Fibroblast of the aortic adventitia (primary cell): ENCODE results near the gene UPP1. TPM values are rescaled to one million over a fixed set of nuclear protein-coding genes. Genes with fewer than 3 reads are reported as not detected.
"Not testable (repeated sequence)": the region's sequence is repeated elsewhere in the genome, so short reads cannot be mapped to it uniquely, and the experiment has no call there.

Source experiments
- DNase-seq: peaks from one replicate; pipeline ENCODE4 v3.0.0-alpha.2; 2010; ENCODE audit warnings: low read depth
- H3K4me3 ChIP-seq: 2 replicates; pipeline ENCODE4 v1.5.1; 2011; ENCODE audit warnings: low read depth, mild to moderate bottlenecking, control low read depth, low read length, moderate library complexity
- total RNA-seq: library from RNA; depleted of rRNA; stranded (reverse); fragments of >200 nt; gene quantifications from 2 replicates; pipeline ENCODE4 v1.2.3, GENCODE V29; 2012; ENCODE audit warnings: low replicate concordance
- TF ChIP-seq, protein P1 (sequence below): IDR thresholded peaks from 2 replicates; pipeline ENCODE4 v1.5.1; 2011; ENCODE audit warnings: mild to moderate bottlenecking, low read length, control low read depth, inconsistent platforms; ENCODE audit not compliant: insufficient read depth

Gene UPP1
- total RNA-seq, 1 donor: 12.4 TPM

DNA sequence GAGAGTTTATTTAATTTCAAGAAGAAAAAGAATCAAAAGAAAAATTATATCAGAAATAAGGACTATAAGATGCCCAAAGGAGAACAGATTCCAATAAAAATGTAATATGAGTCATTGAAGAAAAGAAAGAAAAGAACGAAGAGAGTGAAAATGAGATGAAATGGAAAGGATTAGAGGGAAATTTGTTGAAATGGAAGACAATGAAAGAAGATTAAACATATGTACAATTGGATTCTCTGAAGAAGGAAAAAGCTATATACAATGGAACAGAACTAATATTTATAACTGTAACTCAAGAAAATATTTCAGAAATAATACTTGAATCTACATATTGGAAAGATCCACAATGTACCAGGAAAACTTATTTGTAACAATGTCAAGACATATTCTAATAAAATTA is 25.1 kb upstream of the UPP1 start:
- no peak for DNase-seq
- TF ChIP-seq, protein P1, sequence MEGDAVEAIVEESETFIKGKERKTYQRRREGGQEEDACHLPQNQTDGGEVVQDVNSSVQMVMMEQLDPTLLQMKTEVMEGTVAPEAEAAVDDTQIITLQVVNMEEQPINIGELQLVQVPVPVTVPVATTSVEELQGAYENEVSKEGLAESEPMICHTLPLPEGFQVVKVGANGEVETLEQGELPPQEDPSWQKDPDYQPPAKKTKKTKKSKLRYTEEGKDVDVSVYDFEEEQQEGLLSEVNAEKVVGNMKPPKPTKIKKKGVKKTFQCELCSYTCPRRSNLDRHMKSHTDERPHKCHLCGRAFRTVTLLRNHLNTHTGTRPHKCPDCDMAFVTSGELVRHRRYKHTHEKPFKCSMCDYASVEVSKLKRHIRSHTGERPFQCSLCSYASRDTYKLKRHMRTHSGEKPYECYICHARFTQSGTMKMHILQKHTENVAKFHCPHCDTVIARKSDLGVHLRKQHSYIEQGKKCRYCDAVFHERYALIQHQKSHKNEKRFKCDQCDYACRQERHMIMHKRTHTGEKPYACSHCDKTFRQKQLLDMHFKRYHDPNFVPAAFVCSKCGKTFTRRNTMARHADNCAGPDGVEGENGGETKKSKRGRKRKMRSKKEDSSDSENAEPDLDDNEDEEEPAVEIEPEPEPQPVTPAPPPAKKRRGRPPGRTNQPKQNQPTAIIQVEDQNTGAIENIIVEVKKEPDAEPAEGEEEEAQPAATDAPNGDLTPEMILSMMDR: no peak
- no peak overlapping the region for H3K4me3 ChIP-seq

DNA sequence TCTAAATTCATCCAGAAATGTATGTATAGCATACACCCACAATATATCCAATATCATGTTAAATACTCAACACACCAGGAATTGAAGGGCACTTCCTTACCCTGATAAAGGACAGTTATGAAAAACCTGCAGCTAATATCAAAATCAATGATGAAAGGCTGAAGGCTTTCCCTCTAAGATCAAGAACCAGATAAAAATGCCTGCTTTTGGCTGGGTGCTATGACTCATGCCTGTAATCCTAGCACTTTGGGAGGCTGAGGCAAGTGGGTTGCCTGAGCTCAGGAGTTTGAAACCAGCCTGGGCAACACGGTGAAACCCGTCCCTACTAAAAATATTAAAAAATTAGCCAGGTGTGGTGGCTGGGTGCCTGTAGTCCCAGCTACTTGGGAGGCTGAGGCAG is 21.6 kb upstream of the UPP1 start:
- DNase-seq: no peak
- H3K4me3 ChIP-seq: no peak overlapping the region

DNA sequence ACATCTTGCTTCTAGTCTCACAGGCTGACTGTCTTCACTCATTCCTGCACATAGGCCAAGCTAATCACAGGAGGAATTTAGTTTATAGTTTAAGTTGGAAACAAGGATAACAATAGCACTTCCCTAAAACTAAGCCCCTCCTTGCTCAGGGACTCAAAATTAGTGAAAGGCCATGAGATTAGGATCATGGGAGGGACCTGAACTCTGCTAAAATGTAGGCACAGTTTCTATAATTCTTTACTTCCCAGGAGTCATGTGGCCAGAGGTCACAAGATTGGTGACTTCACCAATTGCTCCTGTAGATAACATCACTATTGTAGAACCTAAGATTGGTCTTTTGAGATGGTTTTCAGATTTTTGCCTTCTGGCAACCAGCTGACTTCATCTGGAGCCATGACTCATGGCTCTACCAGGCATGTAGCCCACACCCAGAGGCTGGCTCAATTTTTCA is 14.8 kb upstream of the UPP1 start:
- TF ChIP-seq, protein P1: no peak
- DNase-seq: peak; percentile 65

More for the DNA sequence above, 21.6 kb upstream of the UPP1 start:
- TF ChIP-seq, protein P1: no peak

DNA sequence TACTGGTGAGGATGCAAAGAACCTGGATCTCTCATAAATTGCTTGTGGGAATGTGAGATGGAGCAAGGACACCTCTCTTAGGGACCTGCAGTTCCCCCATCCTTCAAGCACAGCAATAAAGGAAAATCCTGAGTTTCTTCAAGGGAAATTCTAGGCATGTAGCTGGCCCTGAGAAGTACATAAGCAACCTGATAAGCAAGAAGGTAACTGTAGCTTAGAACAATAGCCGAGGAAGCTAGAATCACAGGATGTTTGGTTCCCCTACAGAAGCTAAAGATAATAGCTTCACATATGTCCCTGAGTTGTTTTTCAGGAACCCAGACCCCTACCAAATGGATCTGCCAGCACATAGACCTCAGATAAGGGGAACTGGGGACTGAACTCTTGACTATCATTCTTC is 11.6 kb upstream of the UPP1 start:
- DNase-seq: no peak
- TF ChIP-seq, protein P1: no peak
- no peak overlapping the region for H3K4me3 ChIP-seq

More for the DNA sequence above, 14.8 kb upstream of the UPP1 start:
- no peak overlapping the region for H3K4me3 ChIP-seq

DNA sequence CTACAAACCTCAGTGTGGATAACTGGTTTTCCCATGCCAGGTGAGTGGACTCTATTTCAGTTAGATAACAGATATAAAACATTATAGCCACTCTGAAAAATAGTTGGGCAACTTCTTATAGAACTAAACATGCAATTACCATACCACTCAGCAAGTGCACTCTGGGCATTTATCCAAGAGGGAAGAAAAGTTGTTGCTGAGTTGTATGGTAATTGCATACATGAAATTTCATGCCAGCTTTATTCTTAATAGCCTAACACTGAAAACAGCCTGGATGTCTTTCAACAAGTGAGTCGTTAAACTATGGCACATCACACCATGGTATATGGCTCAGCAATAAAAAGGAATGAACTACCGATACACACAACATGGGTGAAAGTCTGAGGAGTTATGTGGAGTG is 10.6 kb upstream of the UPP1 start:
- TF ChIP-seq, protein P1: no peak
- no peak for DNase-seq
- no peak overlapping the region for H3K4me3 ChIP-seq

DNA sequence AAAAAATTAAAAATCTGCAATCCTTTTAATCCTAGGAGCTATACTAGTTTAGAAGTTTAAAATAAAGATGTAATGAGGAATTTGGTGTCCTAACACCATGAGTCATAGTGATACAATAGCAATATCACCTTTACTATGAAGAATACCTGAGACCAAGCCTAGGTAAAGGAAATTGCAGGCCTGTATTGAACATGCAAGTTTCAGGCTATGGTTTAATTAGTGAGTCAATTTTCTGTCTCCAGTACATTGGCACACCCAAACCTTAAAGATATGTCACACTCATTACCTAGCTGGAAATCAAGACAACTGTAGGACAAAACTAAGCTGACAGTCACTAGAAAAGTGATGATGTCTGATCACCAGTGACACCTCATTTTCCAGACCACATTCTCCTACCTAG is 6.7 kb upstream of the UPP1 start:
- H3K4me3 ChIP-seq, DNase-seq: not testable (repeated sequence)

DNA sequence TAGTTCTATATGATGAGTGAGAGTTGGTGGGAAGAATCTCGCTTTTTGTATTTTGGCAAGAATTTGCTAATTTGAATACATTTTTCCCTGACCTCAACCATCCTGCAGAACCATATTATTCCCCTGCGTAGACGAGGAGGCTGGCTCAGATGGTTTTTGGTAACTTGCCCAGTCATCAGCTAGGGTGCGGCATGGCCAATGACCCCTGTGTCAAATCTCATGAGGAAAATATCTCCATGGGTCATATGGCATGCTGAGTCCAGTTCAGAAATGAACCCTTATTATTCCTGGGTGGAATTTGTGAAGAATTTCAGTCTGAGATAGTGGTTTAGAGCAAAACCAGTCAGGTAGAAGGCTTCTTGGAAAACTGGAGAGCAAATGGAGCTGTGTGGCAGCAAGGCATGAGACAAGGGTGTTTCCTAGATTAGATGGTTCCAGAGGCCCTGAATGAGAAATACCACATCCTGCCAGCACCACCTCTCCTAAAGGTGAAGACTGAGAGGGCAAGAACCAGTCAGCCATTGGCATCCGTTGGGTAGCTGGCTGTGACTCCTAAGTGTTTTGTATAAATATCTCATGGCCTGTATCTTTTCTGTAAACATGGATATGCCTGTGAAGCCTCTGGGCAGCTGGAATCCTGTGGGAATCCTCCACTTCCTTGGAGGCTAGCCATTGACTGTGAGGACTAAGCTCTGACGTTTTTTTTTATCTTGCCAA is 5.8 kb upstream of the UPP1 start:
- H3K4me3 ChIP-seq: no peak overlapping the region
- DNase-seq: peak; percentile 97
- TF ChIP-seq, protein P1: no peak
